Trophoblast cell (in vitro differentiated cells and primary cell): Measurements from ENCODE around the gene BEST2.

Experiments used
- DNase-seq, 2 donors: peaks; one replicate each; pipeline ENCODE4 v3.0.0-alpha.2; 2016
- H2AFZ ChIP-seq: 2 replicates; pipeline ENCODE4 v1.6.1; 2013; ENCODE audit warnings: low read length, moderate library complexity, mild to moderate bottlenecking; ENCODE audit not compliant: insufficient read depth, poor library complexity
- H2AK5ac ChIP-seq: 2 replicates; pipeline ENCODE4 v1.6.1; 2013; ENCODE audit warnings: mild to moderate bottlenecking, low read length
- H2BK120ac ChIP-seq: 2 replicates; pipeline ENCODE4 v1.6.1; 2013; ENCODE audit warnings: low read length, mild to moderate bottlenecking, moderate library complexity; ENCODE audit not compliant: insufficient read depth, poor library complexity
- H2BK12ac ChIP-seq: 2 replicates; pipeline ENCODE4 v1.6.1; 2013; ENCODE audit warnings: mild to moderate bottlenecking, low read length, moderate library complexity
- H2BK5ac ChIP-seq: 2 replicates; pipeline ENCODE4 v1.6.1; 2013; ENCODE audit warnings: low read length, low read depth, moderate library complexity, mild to moderate bottlenecking; ENCODE audit not compliant: poor library complexity
- H3K14ac ChIP-seq: 2 replicates; pipeline ENCODE4 v1.6.1; 2013; ENCODE audit warnings: mild to moderate bottlenecking, low read length
- H3K18ac ChIP-seq: 2 replicates; pipeline ENCODE4 v1.6.1; 2013; ENCODE audit warnings: mild to moderate bottlenecking, low read length
- H3K23ac ChIP-seq: 2 replicates; pipeline ENCODE4 v1.6.1; 2013; ENCODE audit warnings: low read length
- H3K27ac ChIP-seq: 2 replicates; pipeline ENCODE4 v1.5.1; 2013; ENCODE audit warnings: low read depth, mild to moderate bottlenecking, inconsistent platforms, low read length, moderate library complexity
- H3K27me3 ChIP-seq: 2 replicates; pipeline ENCODE4 v1.6.1; 2013; ENCODE audit warnings: inconsistent platforms, mild to moderate bottlenecking, low read length, moderate library complexity; ENCODE audit not compliant: insufficient read depth
- H3K36me3 ChIP-seq, 2 experiments: 1 replicate in 1 of 2; 2 replicates in 1 of 2; pipeline ENCODE4 v1.6.1; 2013; ENCODE audit warnings: low read length in 2 of 2, mild to moderate bottlenecking in 2 of 2, moderate library complexity in 1 of 2; ENCODE audit not compliant: insufficient read depth in 2 of 2, control insufficient read depth in 1 of 2
- H3K4ac ChIP-seq: 2 replicates; pipeline ENCODE4 v1.6.1; 2013; ENCODE audit warnings: low read depth, mild to moderate bottlenecking, low read length, moderate library complexity
- H3K4me1 ChIP-seq, 2 experiments: 1 replicate in 1 of 2; 2 replicates in 1 of 2; pipeline ENCODE4 v1.6.1; 2013; ENCODE audit warnings: low read length in 2 of 2, mild to moderate bottlenecking in 2 of 2, moderate library complexity in 1 of 2; ENCODE audit not compliant: insufficient read depth in 2 of 2, control insufficient read depth in 1 of 2
- H3K4me2 ChIP-seq: 2 replicates; pipeline ENCODE4 v1.6.1; 2013; ENCODE audit warnings: inconsistent platforms, mild to moderate bottlenecking, low read length, moderate library complexity
- H3K4me3 ChIP-seq: 2 replicates; pipeline ENCODE4 v1.5.1; 2013; ENCODE audit warnings: mild to moderate bottlenecking, low read depth, low read length, inconsistent platforms
- H3K79me1 ChIP-seq: one replicate; pipeline ENCODE4 v1.6.1; 2013; ENCODE audit warnings: low read length
- H3K79me2 ChIP-seq: 2 replicates; pipeline ENCODE4 v1.6.1; 2013; ENCODE audit warnings: low read length, mild to moderate bottlenecking; ENCODE audit not compliant: control insufficient read depth, insufficient read depth, poor library complexity
- H3K9ac ChIP-seq: 2 replicates; pipeline ENCODE4 v1.6.1; 2013; ENCODE audit warnings: mild to moderate bottlenecking, low read length
- H3K9me3 ChIP-seq: 2 replicates; pipeline ENCODE4 v1.6.1; 2013; ENCODE audit warnings: low read depth, mild to moderate bottlenecking, control low read depth, inconsistent platforms, low read length; ENCODE audit not compliant: insufficient read depth
- H4K12ac ChIP-seq: 2 replicates; pipeline ENCODE4 v1.6.1; 2013; ENCODE audit warnings: low read depth, mild to moderate bottlenecking, low read length, moderate library complexity
- H4K8ac ChIP-seq: 2 replicates; pipeline ENCODE4 v1.6.1; 2013; ENCODE audit warnings: low read depth, mild to moderate bottlenecking, low read length, moderate library complexity
- H4K91ac ChIP-seq: one replicate; pipeline ENCODE4 v1.6.1; 2013; ENCODE audit warnings: low read depth, mild to moderate bottlenecking, low read length, moderate library complexity
- WGBS: extraction: QIAGEN DNeasy Blood & Tissue Kit; methylation state at CpG from one replicate; pipeline ENCODE4 v1.1.7; 2013; ENCODE audit warnings: missing lambda C conversion rate; ENCODE audit not compliant: insufficient read length, insufficient coverage; ENCODE audit errors: extremely low coverage; 5-methylcytosine and 5-hydroxymethylcytosine counted together

The BEST2 gene

GRCh38 chr19:12770922-12771321 lies 19.3 kb downstream of the BEST2 start:
- Histone ChIP-seq H3K9ac (no peak overlapping the region), H3K4me3 (no peak overlapping the region), H3K79me1 (peaks cover 6% of the 10 kb centered on the region), H2AK5ac (no peak overlapping the region), H3K4me1 (peaks cover 9 to 16% of the 10 kb centered on the region in 2 experiments), H4K12ac (no peak overlapping the region), H4K8ac (no peak overlapping the region), H3K4ac (no peak overlapping the region), H3K23ac (no peak overlapping the region), H3K9me3 (no peaks in the 10 kb centered on the region), H3K14ac (no peak overlapping the region), H2BK5ac (no peak overlapping the region), H3K18ac (no peak overlapping the region), H3K27ac (no peak overlapping the region), H2BK120ac (no peak overlapping the region), H2BK12ac (no peak overlapping the region), H3K27me3 (no peaks in the 10 kb centered on the region), H2AFZ (no peak overlapping the region), H3K36me3 (peaks cover 38 to 45% of the 10 kb centered on the region in 2 experiments), H4K91ac (no peak overlapping the region), H3K79me2 (peaks cover 3% of the 10 kb centered on the region), H3K4me2 (no peak overlapping the region)
- DNase-seq: no peak
- WGBS: no CpG with 5 or more reads among the region's 13 CpGs

GRCh38 chr19:12772323-12772722 lies 20.7 kb downstream of the BEST2 start:
- Histone ChIP-seq H3K36me3 (peaks cover 29 to 37% of the 10 kb centered on the region in 2 experiments), H4K12ac (no peak overlapping the region), H2AK5ac (no peak overlapping the region), H3K4me2 (no peak overlapping the region), H3K14ac (no peak overlapping the region), H3K9ac (no peak overlapping the region), H3K23ac (no peak overlapping the region), H2BK12ac (no peak overlapping the region), H3K27ac (no peak overlapping the region), H3K18ac (no peak overlapping the region), H4K8ac (no peak overlapping the region), H4K91ac (no peak overlapping the region), H3K79me1 (peaks cover 7% of the 10 kb centered on the region), H2BK120ac (no peak overlapping the region), H3K4ac (no peak overlapping the region), H3K4me1 (peaks cover 11 to 18% of the 10 kb centered on the region in 2 experiments), H3K9me3 (no peaks in the 10 kb centered on the region), H3K79me2 (peaks cover 3% of the 10 kb centered on the region), H2BK5ac (no peak overlapping the region), H2AFZ (no peak overlapping the region), H3K4me3 (no peak overlapping the region), H3K27me3 (no peaks in the 10 kb centered on the region)
- WGBS: no CpG with 5 or more reads among the region's 4 CpGs
- no peak for DNase-seq

GRCh38 chr19:12773571-12773970 lies 22.0 kb downstream of the BEST2 start:
- Histone ChIP-seq H2AFZ (no peak overlapping the region), H3K27ac (no peak overlapping the region), H2BK5ac (no peak overlapping the region), H3K23ac (no peak overlapping the region), H3K18ac (no peak overlapping the region), H3K36me3 (peaks cover 21 to 29% of the 10 kb centered on the region in 2 experiments), H3K9ac (no peak overlapping the region), H2BK120ac (no peak overlapping the region), H3K79me2 (peaks cover 6% of the 10 kb centered on the region), H4K91ac (no peak overlapping the region), H4K12ac (no peak overlapping the region), H3K14ac (no peak overlapping the region), H3K4me3 (no peak overlapping the region), H3K4ac (no peak overlapping the region), H4K8ac (no peak overlapping the region), H3K27me3 (no peaks in the 10 kb centered on the region), H3K9me3 (no peaks in the 10 kb centered on the region), H2BK12ac (no peak overlapping the region), H3K4me2 (no peak overlapping the region), H3K79me1 (peaks cover 17% of the 10 kb centered on the region), H3K4me1 (peaks cover 15 to 25% of the 10 kb centered on the region in 2 experiments), H2AK5ac (no peak overlapping the region)
- WGBS: no CpG with 5 or more reads among the region's 2 CpGs
- DNase-seq: no peak

- peak within 1 kb of the TSS; percentile 89 for H4K8ac ChIP-seq
- H3K9me3 ChIP-seq: no peaks in the 10 kb centered on the region
- peak within 1 kb of the TSS; percentile 80 for H3K4ac ChIP-seq
- peaks cover 6% of the 10 kb centered on the region for H3K79me2 ChIP-seq
- peaks cover 22 to 33% of the 10 kb centered on the region in 2 experiments for H3K4me1 ChIP-seq
- no CpG with 5 or more reads among the region's 58 CpGs for WGBS
- peak within 1 kb of the TSS; percentile 88 for H3K18ac ChIP-seq
- H4K91ac ChIP-seq: peak within 1 kb of the TSS; percentile 96
- peak within 1 kb of the TSS; percentile 84 for H4K12ac ChIP-seq
- H3K9ac ChIP-seq: peak within 1 kb of the TSS; percentile 91
- peak within 1 kb of the TSS; percentile 88 for H3K14ac ChIP-seq
- H3K79me1 ChIP-seq: peaks cover 26% of the 10 kb centered on the region
- peak within 1 kb of the TSS; percentile 25 for H2BK12ac ChIP-seq
- peak within 1 kb of the TSS; percentile 88 for H2BK120ac ChIP-seq
- peak within 1 kb of the TSS; percentile 72 for H2AFZ ChIP-seq
- peak within 1 kb of the TSS; percentile 83 for H3K4me3 ChIP-seq
- H3K36me3 ChIP-seq: peaks cover 15 to 21% of the 10 kb centered on the region in 2 experiments
- H3K4me2 ChIP-seq: peak within 1 kb of the TSS; percentile 88
- DNase-seq: peak; percentile 96 to 97
- H3K27ac ChIP-seq: peak within 1 kb of the TSS; percentile 96
- H3K23ac ChIP-seq: no peak within 1 kb of the TSS
- no peaks in the 10 kb centered on the region for H3K27me3 ChIP-seq
- H2BK5ac ChIP-seq: peak within 1 kb of the TSS; percentile 86
- peak within 1 kb of the TSS; percentile 67 for H2AK5ac ChIP-seq
Measured at GRCh38 chr19:12774588-12775555, 23.3 kb downstream of the BEST2 start, which contains the start of gene HOOK2. Gene HOOK2 (minus strand): TSS chr19:12775552. CDS start chr19:12775449, 103 bp downstream.
